Caco-2 (cell line): Measurements from ENCODE around the gene C3orf20. TPM values are rescaled to one million over a fixed set of nuclear protein-coding genes. Genes with fewer than 3 reads are reported as not detected.

Experiments
- BruUV-seq: library from RNA; stranded (reverse); fragments of 400-500 nt; replicated peaks from 2 replicates; lab custom pipeline; 2021; lab: Mats Ljungman, UMichigan
- CTCF ChIA-PET: fragments of 300-600 bp; sonication (Branson Sonifier 250); formaldehyde crosslinking; loops from one replicate; lab custom pipeline; 2022; ENCODE audit warnings: antibody characterized with exemption; lab: Charles Lee
- POLR2A ChIA-PET: fragments of 300-600 bp; sonication (Branson Sonifier 250); formaldehyde crosslinking; loops from one replicate; lab custom pipeline; 2022; ENCODE audit warnings: antibody characterized with exemption; lab: Charles Lee
- DNase-seq, 2 experiments: peaks; one replicate each; pipeline versions ENCODE4 v3.0.0 to v3.0.0-alpha.2; 2020 to 2022
- H3K27me3 ChIP-seq: replicated peaks from 2 replicates; pipeline ENCODE4 v1.6.0; 2011; ENCODE audit warnings: low read length; ENCODE audit not compliant: control insufficient read depth, insufficient read depth
- H3K36me3 ChIP-seq: 2 replicates; pipeline ENCODE4 v1.5.1; 2011; ENCODE audit warnings: low read length; ENCODE audit not compliant: control insufficient read depth, insufficient read depth
- H3K4me1 ChIP-seq: fragments of 250-450 bp; sonication (Bioruptor Pico); 2 replicates; pipeline ENCODE4 v1.5.1; 2020; ENCODE audit warnings: mild to moderate bottlenecking
- H3K4me3 ChIP-seq: 2 replicates; pipeline ENCODE4 v1.5.1; 2011; ENCODE audit warnings: low read depth, mild to moderate bottlenecking, control low read depth, low read length
- H3K9me3 ChIP-seq: fragments of 250-450 bp; sonication (Bioruptor Pico); 2 replicates; pipeline ENCODE4 v1.5.1; 2020; ENCODE audit warnings: mild to moderate bottlenecking, moderate library complexity
- H3K27ac Mint-ChIP-seq: one replicate; pipeline ENCODE4 v1.8.0; 2022; ENCODE audit warnings: mixed read lengths; ENCODE audit not compliant: unreplicated experiment
- H3K27me3 Mint-ChIP-seq: one replicate; pipeline ENCODE4 v1.8.0; 2022; ENCODE audit warnings: mixed read lengths; ENCODE audit not compliant: insufficient read depth, unreplicated experiment
- H3K36me3 Mint-ChIP-seq: one replicate; pipeline ENCODE4 v1.8.0; 2022; ENCODE audit warnings: mild to moderate bottlenecking, mixed read lengths; ENCODE audit not compliant: insufficient read depth, unreplicated experiment
- H3K4me1 Mint-ChIP-seq: one replicate; pipeline ENCODE4 v1.8.0; 2022; ENCODE audit warnings: low read depth, mixed read lengths; ENCODE audit not compliant: unreplicated experiment
- H3K4me3 Mint-ChIP-seq: one replicate; pipeline ENCODE4 v1.8.0; 2022; ENCODE audit warnings: mild to moderate bottlenecking, moderate library complexity, mixed read lengths; ENCODE audit not compliant: unreplicated experiment
- H3K9me3 Mint-ChIP-seq: one replicate; pipeline ENCODE4 v1.8.0; 2022; ENCODE audit warnings: mixed read lengths; ENCODE audit not compliant: unreplicated experiment
- CTCF ChIP-seq, 2 experiments: fragments of 200-600 bp in 1 of 2; IDR thresholded peaks; 1 replicate in 1 of 2; 2 replicates in 1 of 2; pipeline versions ENCODE4 v1.5.1 to v1.8.0; 2011 to 2022; ENCODE audit warnings: antibody characterized with exemption in 1 of 2, control low read depth in 1 of 2, inconsistent platforms in 1 of 2, low read depth in 1 of 2, low read length in 1 of 2, mild to moderate bottlenecking in 1 of 2, moderate library complexity in 1 of 2; ENCODE audit not compliant: insufficient read depth in 1 of 2, severe bottlenecking in 1 of 2, unreplicated experiment in 1 of 2
- intact Hi-C: fragments of 100-400 bp; cut with micrococcal nuclease; formaldehyde crosslinking; loops from one replicate; pipeline ENCODE4 v1.10.0; 2022; ENCODE audit not compliant: unreplicated experiment
- total RNA-seq: library from RNA; stranded (reverse); gene quantifications from 2 replicates; pipeline ENCODE4 v1.2.3, GENCODE V29; 2022

The C3orf20 gene
- total RNA-seq, 1 experiment from 2014 or later: 0.09 TPM

DNA sequence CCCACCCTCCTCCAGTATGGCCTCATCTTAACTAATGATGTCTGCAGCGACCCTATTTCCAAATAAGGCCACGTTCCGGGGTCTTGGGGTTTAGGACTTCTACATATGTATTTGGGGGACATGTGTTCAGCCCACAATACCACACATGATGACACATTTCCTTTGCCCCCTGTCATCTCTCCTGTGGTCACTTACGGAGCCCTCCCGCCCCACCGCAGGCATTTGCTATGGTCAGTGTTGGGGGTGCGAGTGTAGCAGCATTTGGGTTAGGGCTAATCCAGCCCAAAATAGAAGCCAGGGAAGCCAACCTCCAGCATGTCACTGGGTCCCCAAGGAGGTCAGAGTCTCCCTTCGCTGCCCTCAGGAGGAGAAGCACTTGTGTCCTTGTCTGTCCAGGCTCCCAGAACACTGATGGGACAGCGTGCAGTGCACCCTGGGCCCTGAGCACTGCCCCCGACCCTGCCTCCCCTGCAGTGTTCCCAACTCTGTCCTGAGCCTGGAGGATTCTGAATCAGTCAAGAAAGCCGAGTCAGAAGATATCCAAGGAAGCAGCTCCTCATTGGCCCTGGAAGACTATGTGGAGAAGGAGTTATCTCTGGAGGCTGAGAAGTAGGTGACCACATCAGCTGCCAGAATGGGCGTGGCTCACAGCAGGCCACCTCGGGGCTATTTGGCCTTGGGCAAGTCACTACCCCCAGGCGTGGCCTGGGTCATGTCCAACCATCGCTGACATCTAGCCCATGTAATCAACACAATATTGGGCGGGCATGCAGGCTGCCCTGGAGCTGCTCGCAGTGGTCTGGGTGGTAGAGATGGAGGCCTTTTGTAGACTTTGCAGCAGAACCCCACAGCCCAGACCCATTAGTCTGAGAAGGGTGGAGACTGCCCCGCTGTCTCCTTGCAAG is 96.9 kb downstream of the C3orf20 start:
- POLR2A ChIA-PET: no interaction called here

DNA sequence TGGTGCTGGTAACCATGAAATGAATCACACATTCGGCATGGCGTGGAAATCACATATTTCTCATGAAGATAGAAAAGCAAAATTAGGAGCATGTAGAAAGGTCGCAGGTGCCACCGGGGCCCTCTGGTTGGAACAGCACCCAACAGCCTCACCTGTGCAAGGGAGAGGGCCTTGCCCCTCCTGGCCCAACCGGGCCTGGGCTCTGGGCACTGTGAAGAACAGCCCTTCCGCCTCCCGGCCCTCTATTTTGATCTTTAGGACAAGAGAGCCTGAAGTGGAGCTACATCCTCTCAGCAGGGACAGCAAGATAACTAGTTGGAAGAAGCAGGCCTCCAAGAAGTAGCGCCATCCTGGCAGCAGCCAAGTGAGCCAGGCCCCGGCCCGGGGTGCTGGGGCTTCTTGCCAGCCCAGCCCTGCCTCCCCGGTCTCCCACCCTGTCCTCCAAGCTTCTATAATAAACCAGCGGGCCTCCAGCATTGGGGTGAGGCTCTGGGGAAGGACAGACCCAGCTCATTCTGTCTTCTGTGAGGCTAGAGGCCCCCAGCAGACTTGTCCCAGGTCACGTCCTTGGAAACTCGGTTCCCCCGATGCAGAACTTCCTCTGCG is 97.7 kb downstream of the C3orf20 start:
- intact Hi-C loops: no loop called here
- no peaks in the 10 kb centered on the region for H3K4me1 ChIP-seq
- H3K36me3 ChIP-seq: no peaks in the 10 kb centered on the region
- Mint-ChIP-seq H3K9me3 (no peaks in the 10 kb centered on the region), H3K4me3 (no peak overlapping the region), H3K27ac (no peak overlapping the region), H3K36me3 (no peaks in the 10 kb centered on the region), H3K27me3 (peaks cover 7% of the 10 kb centered on the region), H3K4me1 (no peaks in the 10 kb centered on the region)
- no peaks in the 10 kb centered on the region; the same call in 1 of the 2 replicates for H3K27me3 ChIP-seq
- no peaks in the 10 kb centered on the region for H3K9me3 ChIP-seq
- ChIA-PET POLR2A (no interaction called here), CTCF (no interaction called here)
- DNase-seq: no peak
- no peak overlapping the region for H3K4me3 ChIP-seq
- BruUV-seq: no TSS peak
- TF ChIP-seq CTCF (IDR thresholded peaks at IDR 0.05; ENCODE audit: insufficient read depth in 1 of 2, low read depth in 1 of 2, low read length in 1 of 2, severe bottlenecking in 1 of 2, unreplicated experiment in 1 of 2): no peak

More for the DNA sequence above, 96.9 kb downstream of the C3orf20 start:
- DNase-seq: no peak
- Mint-ChIP-seq H3K36me3 (no peaks in the 10 kb centered on the region), H3K27me3 (peaks cover 7% of the 10 kb centered on the region), H3K4me3 (no peak overlapping the region), H3K9me3 (no peaks in the 10 kb centered on the region), H3K4me1 (no peaks in the 10 kb centered on the region), H3K27ac (no peak overlapping the region)
- Histone ChIP-seq H3K4me3 (no peak overlapping the region), H3K27me3 (no peaks in the 10 kb centered on the region; the same call in 1 of the 2 replicates), H3K9me3 (no peaks in the 10 kb centered on the region), H3K36me3 (no peaks in the 10 kb centered on the region), H3K4me1 (no peaks in the 10 kb centered on the region)
- no peak for TF ChIP-seq CTCF (IDR thresholded peaks at IDR 0.05; ENCODE audit: insufficient read depth in 1 of 2, low read depth in 1 of 2, low read length in 1 of 2, severe bottlenecking in 1 of 2, unreplicated experiment in 1 of 2)
- CTCF ChIA-PET: no interaction called here
- BruUV-seq: no TSS peak
- intact Hi-C loops: no loop called here

DNA sequence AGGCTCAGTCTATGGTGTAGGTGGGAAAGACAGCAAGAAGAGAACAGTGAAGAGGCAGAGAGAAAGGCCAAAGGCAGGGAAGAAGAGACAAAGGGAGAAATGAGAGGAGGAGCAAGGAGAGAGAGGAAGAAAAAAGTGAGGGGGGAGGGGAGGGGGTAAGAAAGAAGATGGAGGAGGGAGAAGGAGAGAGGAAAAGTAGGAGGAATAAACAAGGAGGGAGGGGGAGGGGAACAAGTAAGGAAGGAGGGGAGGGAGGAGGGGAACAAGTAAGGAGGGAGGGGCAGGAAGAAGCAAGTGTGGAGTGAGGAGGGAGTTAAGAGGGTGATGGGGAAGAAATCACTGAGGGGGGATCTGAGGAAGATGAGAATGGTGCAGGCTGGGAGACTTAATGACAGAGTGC is 98.3 kb downstream of the C3orf20 start:
- no peak for TF ChIP-seq CTCF (IDR thresholded peaks at IDR 0.05; ENCODE audit: insufficient read depth in 1 of 2, low read depth in 1 of 2, low read length in 1 of 2, severe bottlenecking in 1 of 2, unreplicated experiment in 1 of 2)
- intact Hi-C loops: no loop called here
- H3K27ac Mint-ChIP-seq: no peak overlapping the region
- H3K9me3 Mint-ChIP-seq: peaks cover under 1% of the 10 kb centered on the region
- peaks cover 7% of the 10 kb centered on the region for H3K27me3 Mint-ChIP-seq
- no TSS peak for BruUV-seq
- ChIA-PET POLR2A (no interaction called here), CTCF (no interaction called here)
- no peaks in the 10 kb centered on the region; the same call in 1 of the 2 replicates for H3K27me3 ChIP-seq
- H3K36me3 ChIP-seq: no peaks in the 10 kb centered on the region
- H3K9me3 ChIP-seq: no peaks in the 10 kb centered on the region
- DNase-seq: no peak
- no peaks in the 10 kb centered on the region for H3K4me1 ChIP-seq
- no peak overlapping the region for H3K4me3 Mint-ChIP-seq
- no peak overlapping the region for H3K4me3 ChIP-seq
- no peaks in the 10 kb centered on the region for H3K4me1 Mint-ChIP-seq
- no peaks in the 10 kb centered on the region for H3K36me3 Mint-ChIP-seq
